ENCODE measurements around the gene FOXC1. TPM values are rescaled to one million over a fixed set of nuclear protein-coding genes. Genes with fewer than 3 reads are reported as not detected.

The FOXC1 gene
- total and polyA plus RNA-seq, 2 of the 13 experiments (the other 11 are each of a cell fraction or from before 2014, with no cell fraction given), result 0.44 to 0.55 TPM

DNA sequence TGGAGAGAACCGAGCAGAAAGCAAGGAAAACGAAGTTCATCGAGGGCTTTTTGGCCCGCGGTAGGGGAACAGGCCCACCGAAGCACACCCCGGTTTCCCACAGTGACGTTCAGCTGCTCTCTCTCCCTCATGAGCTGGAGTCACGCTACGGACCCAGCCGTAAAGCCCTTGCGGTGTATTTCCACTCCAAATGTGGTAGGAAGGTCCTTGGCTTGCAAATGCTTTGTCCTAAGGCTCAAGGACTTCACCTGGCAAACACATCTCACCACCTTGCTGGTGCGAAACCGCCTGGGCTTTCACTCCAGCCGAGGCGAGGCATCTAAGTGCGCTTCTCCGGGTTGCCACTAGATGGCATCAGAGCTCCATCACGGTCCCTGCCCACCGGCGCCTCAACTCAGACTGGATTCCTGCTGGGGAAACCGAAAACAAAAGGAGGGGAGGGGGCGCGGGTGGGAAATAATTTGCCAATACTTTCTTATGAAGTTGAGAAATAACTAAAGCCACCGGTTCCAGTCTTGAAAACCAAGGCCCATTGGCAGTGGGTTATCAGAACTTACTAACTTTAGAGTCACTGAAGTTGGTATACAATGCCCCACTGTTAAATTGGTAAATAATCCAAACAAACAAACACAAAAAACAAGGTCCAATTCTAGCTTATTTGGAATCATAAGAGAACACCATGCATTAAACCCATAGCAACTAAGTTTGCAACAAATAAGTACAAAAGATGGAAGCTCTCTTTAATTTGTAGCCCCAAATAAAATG lies 13.4 kb upstream of the FOXC1 start (continued):
- TF ChIP-seq RAD21 (CRISPR knock-in tag; IDR thresholded peaks at IDR 0.05), result peak; percentile 95
- TF ChIP-seq ZNF598 (CRISPR knock-in tag; IDR thresholded peaks at IDR 0.05; ENCODE audit: borderline replicate concordance), result 0 out of 2 replicates have a peak, but pooled peaks have one; percentile 56
- no peak for TF ChIP-seq SSRP1 (CRISPR knock-in tag; IDR thresholded peaks at IDR 0.05)
- TF ChIP-seq, protein P1, sequence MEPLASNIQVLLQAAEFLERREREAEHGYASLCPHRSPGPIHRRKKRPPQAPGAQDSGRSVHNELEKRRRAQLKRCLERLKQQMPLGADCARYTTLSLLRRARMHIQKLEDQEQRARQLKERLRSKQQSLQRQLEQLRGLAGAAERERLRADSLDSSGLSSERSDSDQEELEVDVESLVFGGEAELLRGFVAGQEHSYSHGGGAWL (CRISPR knock-in tag; IDR thresholded peaks at IDR 0.05), result 0 out of 2 replicates have a peak, but pooled peaks have one; percentile 41
- TF ChIP-seq MAFG (CRISPR knock-in tag; IDR thresholded peaks at IDR 0.05), result no peak
- TF ChIP-seq ZNF501 (CRISPR knock-in tag; IDR thresholded peaks at IDR 0.05), result peak; percentile 54; the same call in 1 of the 2 replicates
- no peak for TF ChIP-seq SMARCE1 (IDR thresholded peaks at IDR 0.05; ENCODE audit: borderline replicate concordance)
- TF ChIP-seq ZNF883 (CRISPR knock-in tag; IDR thresholded peaks at IDR 0.05; ENCODE audit: not compliant biosample characterization), result peak; percentile 79
- no peak for TF ChIP-seq TCF7L2 (IDR thresholded peaks at IDR 0.05; ENCODE audit: low read depth, low read length)
- TF ChIP-seq BCL6 (CRISPR knock-in tag; IDR thresholded peaks at IDR 0.05), result 0 out of 2 replicates have a peak, but pooled peaks have one; percentile 10
- no peak for TF ChIP-seq BRCA1 (CRISPR knock-in tag; IDR thresholded peaks at IDR 0.05)
- peak; percentile 78; the same call in 1 of the 2 replicates for TF ChIP-seq ZNF556 (CRISPR knock-in tag; IDR thresholded peaks at IDR 0.05; ENCODE audit: borderline replicate concordance)
- no peak for TF ChIP-seq NFIC (IDR thresholded peaks at IDR 0.05; ENCODE audit: low read length)
- TF ChIP-seq KDM2A (CRISPR knock-in tag; IDR thresholded peaks at IDR 0.05; ENCODE audit: borderline replicate concordance, low read depth), result peak; percentile 62; the same call in 1 of the 2 replicates
- no peak for TF ChIP-seq TFE3 (CRISPR knock-in tag; IDR thresholded peaks at IDR 0.05)
- 0 out of 2 replicates have a peak, but pooled peaks have one; percentile 68 for TF ChIP-seq MIER3 (CRISPR knock-in tag; IDR thresholded peaks at IDR 0.05; ENCODE audit: borderline replicate concordance)
- no peak for TF ChIP-seq ZNF362 (CRISPR knock-in tag; IDR thresholded peaks at IDR 0.05; ENCODE audit: borderline replicate concordance)
- peak; percentile 59; the same call in 1 of the 2 replicates for TF ChIP-seq HINFP (CRISPR knock-in tag; IDR thresholded peaks at IDR 0.05; ENCODE audit: low read depth)
- no peak for TF ChIP-seq ZKSCAN8 (CRISPR knock-in tag; IDR thresholded peaks at IDR 0.05; ENCODE audit: borderline replicate concordance)
- TF ChIP-seq ZNF839 (CRISPR knock-in tag; IDR thresholded peaks at IDR 0.05; ENCODE audit: borderline replicate concordance), result peak; percentile 48; the same call in 1 of the 2 replicates
- peak; percentile 49; the same call in 1 of the 2 replicates for TF ChIP-seq ZNF274 (CRISPR knock-in tag; IDR thresholded peaks at IDR 0.05)
- no peak for TF ChIP-seq ZNF563 (CRISPR knock-in tag; IDR thresholded peaks at IDR 0.05)
- no peak for TF ChIP-seq FLYWCH1 (CRISPR knock-in tag; IDR thresholded peaks at IDR 0.05)
- 0 out of 2 replicates have a peak, but pooled peaks have one; percentile 33 for TF ChIP-seq ZSCAN9 (CRISPR knock-in tag; IDR thresholded peaks at IDR 0.05; ENCODE audit: borderline replicate concordance)

Data from HepG2 (cell line).